ENCODE data around the gene NFE2L2. TPM values are rescaled to one million over a fixed set of nuclear protein-coding genes. Genes with fewer than 3 reads are reported as not detected.
A peak's percentile ranks its signal among the peaks of the same experiment; 100 is the strongest.
"Not testable (repeated sequence)": the region's sequence is repeated elsewhere in the genome, so short reads cannot be mapped to it uniquely, and the experiment has no call there.

The NFE2L2 gene
- total and polyA plus RNA-seq, 12 donors: 26.4 to 67.9 (median 54.9) TPM

- Histone ChIP-seq H3K4me1 (peaks cover 0 to 51% (median 32%) of the 10 kb centered on the region in 9 donors), H3K4me3 (no peak overlapping the region), H3K36me3 (peaks cover 0 to 87% (median 44%) of the 10 kb centered on the region in 9 donors), H3K27ac (peak overlapping the region in 1 of 10 donors; percentile 1), H3K9me3 (no peaks in the 10 kb centered on the region), H3K27me3 (no peaks in the 10 kb centered on the region)
- DNase-seq (no peak), ATAC-seq (no peak)
- TF ChIP-seq CTCF (IDR thresholded peaks at IDR 0.05): no peak
- intact Hi-C loops (cut with DNase I): no loop called here
- WGBS, 2 donors: 97 to 98% methylated on average over 3 of the region's 3 CpGs
Measured at GRCh38 chr2:177231270-177231669, 33.3 kb downstream of the NFE2L2 start.

- DNase-seq (no peak), ATAC-seq (peak in 6 of 8 donors; percentile 12 to 58 (median 14))
- intact Hi-C loops (cut with DNase I): no loop called here
- Histone ChIP-seq H3K4me1 (peaks cover 0 to 34% (median 17%) of the 10 kb centered on the region in 9 donors), H3K9me3 (no peaks in the 10 kb centered on the region), H3K27ac (no peak overlapping the region), H3K27me3 (no peaks in the 10 kb centered on the region), H3K36me3 (peaks cover 0 to 95% (median 51%) of the 10 kb centered on the region in 9 donors), H3K4me3 (no peak overlapping the region)
- no peak for TF ChIP-seq CTCF (IDR thresholded peaks at IDR 0.05)
- 90 to 92% methylated on average over 8 of the region's 8 CpGs for WGBS, 2 donors
Measured at GRCh38 chr2:177229442-177230242, 34.9 kb downstream of the NFE2L2 start.

GRCh38 chr2:177225965-177226360 lies 38.6 kb downstream of the NFE2L2 start:
- H3K4me1 ChIP-seq: peaks cover 0 to 21% (median 3%) of the 10 kb centered on the region in 9 donors
- no peaks in the 10 kb centered on the region for H3K27me3 ChIP-seq
- H3K27ac ChIP-seq: no peak overlapping the region
- 80 to 87% methylated on average over 2 of the region's 2 CpGs for WGBS, 2 donors
- no peak overlapping the region for H3K4me3 ChIP-seq
- no peaks in the 10 kb centered on the region for H3K9me3 ChIP-seq
- no peak for TF ChIP-seq CTCF (IDR thresholded peaks at IDR 0.05)
- intact Hi-C loops (cut with DNase I): no loop called here
- DNase-seq (no peak), ATAC-seq (no peak)
- peaks cover 0 to 95% (median 43%) of the 10 kb centered on the region in 9 donors for H3K36me3 ChIP-seq

- intact Hi-C loops (cut with DNase I); DNase-seq; H3K4me3 ChIP-seq; H3K9me3 ChIP-seq; H3K27ac ChIP-seq; ATAC-seq; H3K27me3 ChIP-seq: not testable (repeated sequence)
- peaks cover 0 to 95% (median 47%) of the 10 kb centered on the region in 9 donors for H3K36me3 ChIP-seq
- peaks cover 0 to 35% (median 22%) of the 10 kb centered on the region in 9 donors for H3K4me1 ChIP-seq
Measured at GRCh38 chr2:177223436-177223835, 41.1 kb downstream of the NFE2L2 start.

GRCh38 chr2:177221970-177222369 lies 42.6 kb downstream of the NFE2L2 start:
- no peak for TF ChIP-seq CTCF (IDR thresholded peaks at IDR 0.05)
- H3K4me1 ChIP-seq: peaks cover 4 to 43% (median 36%) of the 10 kb centered on the region in 9 donors
- no peak overlapping the region for H3K4me3 ChIP-seq
- no peak for ATAC-seq
- intact Hi-C loops (cut with DNase I): no loop called here
- H3K27me3 ChIP-seq: no peaks in the 10 kb centered on the region
- H3K27ac ChIP-seq: no peak overlapping the region
- H3K9me3 ChIP-seq: no peaks in the 10 kb centered on the region
- peaks cover 0 to 95% (median 60%) of the 10 kb centered on the region in 9 donors for H3K36me3 ChIP-seq
- DNase-seq: no peak
- 84 to 91% methylated on average over 3 of the region's 3 CpGs for WGBS, 2 donors

Data from heart right ventricle (tissue), 16 donors.